Anterior cingulate cortex (tissue), 58 donors: Measurements from ENCODE around the gene CHCHD1.

Source experiments
- DNase-seq, 58 donors: peaks; one replicate each; lab custom pipeline; 2025; lab: John Stamatoyannopoulos, UW

The CHCHD1 gene

GRCh38 chr10:73808021-73808815, 26.4 kb downstream of the CHCHD1 start:
- no peak for DNase-seq

DNA sequence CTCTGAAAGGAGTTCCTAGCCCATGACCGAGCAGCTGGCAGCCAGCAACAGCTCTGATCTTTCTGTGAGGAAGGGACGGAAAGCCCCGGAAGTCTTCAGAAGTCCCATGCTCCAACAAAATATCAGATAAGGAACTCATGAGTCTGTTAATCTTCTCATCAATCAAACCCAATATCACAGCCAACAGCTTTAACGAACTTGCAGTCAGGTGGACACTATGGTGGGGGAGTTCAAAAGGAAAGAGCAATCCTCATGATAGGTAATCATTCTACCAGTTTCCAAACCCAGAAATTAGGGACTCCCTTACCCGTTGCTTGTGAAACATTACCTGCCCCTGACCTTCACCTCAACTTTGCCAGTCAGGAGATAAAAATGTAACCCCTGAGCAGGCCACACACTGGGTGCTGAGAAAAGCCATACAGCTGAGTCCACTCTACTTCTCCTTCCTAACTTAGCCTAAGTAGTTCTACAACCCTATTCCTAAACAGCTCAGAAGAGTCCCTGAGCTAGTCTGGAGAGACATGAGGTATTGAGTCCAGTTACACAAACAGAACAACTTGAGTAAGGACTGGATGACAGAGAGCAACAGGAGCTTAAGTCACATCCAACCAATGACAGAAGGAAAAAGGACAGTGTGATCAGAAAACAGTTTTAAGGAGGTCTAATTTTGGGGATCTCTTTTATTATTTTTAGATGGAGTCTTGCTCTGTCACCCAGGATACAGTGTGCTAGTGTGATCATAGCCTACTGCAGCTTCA, 27.4 kb downstream of the CHCHD1 start:
- DNase-seq, result no peak

GRCh38 chr10:73810358-73810734, 28.5 kb downstream of the CHCHD1 start:
- DNase-seq, result no peak

GRCh38 chr10:73810735-73811465, 29.1 kb downstream of the CHCHD1 start:
- DNase-seq, result peak in 13 of 58 donors; percentile 19 to 57 (median 48)

DNA sequence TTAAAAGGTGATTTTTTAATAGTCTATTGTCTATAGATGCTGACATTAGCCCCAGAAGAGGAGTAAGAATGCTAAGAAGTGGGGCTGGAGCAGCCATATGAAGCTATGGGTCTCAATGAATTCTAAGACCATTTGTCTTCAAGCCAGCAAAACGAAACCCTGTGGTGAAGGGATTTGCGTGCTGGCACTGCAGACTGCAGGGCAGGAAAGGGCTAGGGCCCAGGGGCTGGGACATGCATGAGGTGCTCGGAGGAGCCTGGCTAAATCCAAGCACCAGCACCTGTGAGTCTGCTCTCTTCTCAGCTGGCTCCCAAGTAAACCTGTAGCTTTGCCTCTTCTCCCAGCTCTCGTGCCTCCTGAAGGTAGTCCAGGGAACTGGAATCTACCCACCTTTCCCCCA, 30.8 kb downstream of the CHCHD1 start:
- no peak for DNase-seq

GRCh38 chr10:73813333-73813732, 31.5 kb downstream of the CHCHD1 start:
- no peak for DNase-seq

- no peak for DNase-seq
These were observed 32.5 kb downstream of the CHCHD1 start for GRCh38 chr10:73814276-73814895.

GRCh38 chr10:73814896-73815718, 33.3 kb downstream of the CHCHD1 start:
- DNase-seq, result no peak

DNA sequence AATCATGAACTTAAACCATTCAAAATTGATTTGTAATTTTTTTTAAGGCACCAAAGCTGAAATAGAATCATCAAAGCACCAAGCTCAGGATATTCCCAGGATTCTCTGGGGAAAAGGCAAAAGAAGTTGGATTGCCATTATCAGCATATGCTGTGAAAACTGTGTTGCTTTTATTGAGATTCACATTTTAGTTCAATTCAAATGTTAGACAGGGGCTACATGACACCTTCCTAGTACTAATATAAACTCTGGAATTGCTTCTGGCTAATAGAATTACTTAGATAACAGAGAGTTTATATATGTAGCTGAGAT, 33.8 kb downstream of the CHCHD1 start:
- no peak for DNase-seq

GRCh38 chr10:73816917-73817729, 35.3 kb downstream of the CHCHD1 start:
- DNase-seq, result no peak

DNA sequence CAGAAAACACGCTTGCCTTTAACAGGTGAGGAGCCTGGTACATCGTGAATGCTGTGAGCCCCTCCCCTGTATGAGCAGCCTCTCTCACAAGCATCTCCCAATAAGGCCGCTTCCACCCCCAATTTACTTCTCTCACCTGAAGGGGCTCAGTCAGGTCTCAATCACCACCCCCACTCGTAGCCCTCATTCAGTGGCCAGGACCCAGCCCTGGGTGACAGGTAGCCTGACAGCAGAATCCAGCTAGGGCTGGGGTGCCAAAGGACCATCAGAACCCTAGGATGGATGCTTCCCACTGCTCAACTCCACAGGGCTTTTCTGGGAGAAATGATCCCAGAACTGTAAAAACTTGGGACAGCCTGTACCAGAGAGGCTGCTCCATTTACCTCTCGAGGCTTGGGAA, 36.0 kb downstream of the CHCHD1 start:
- no peak for DNase-seq

DNA sequence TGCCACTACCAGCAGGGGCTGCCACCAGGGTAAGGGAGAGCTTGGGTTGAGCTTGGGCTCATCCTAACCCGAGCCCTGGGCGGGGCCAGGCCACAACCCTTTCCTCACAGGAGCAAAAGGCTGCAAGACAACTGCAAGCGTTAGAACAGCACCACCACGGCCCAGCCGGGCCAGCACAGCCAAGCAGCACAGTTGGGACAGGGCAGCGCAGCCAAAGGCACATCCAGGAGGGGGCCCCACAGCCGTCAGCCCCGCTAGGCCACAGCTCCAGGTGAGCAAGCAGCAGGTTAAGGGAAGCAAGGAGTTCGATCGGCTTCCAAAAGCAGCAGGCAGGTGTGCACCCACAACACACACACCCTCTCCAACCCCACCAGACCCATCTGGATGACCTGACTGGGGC, 36.6 kb downstream of the CHCHD1 start:
- no peak for DNase-seq

- DNase-seq, result no peak
These were observed 37.2 kb downstream of the CHCHD1 start for GRCh38 chr10:73819081-73819480.

- DNase-seq, result peak in 2 of 58 donors; percentile 8 to 12
These were observed 37.8 kb downstream of the CHCHD1 start for GRCh38 chr10:73819513-73820093.

- no peak for DNase-seq
These were observed 41.5 kb downstream of the CHCHD1 start for GRCh38 chr10:73823391-73823790.

DNA sequence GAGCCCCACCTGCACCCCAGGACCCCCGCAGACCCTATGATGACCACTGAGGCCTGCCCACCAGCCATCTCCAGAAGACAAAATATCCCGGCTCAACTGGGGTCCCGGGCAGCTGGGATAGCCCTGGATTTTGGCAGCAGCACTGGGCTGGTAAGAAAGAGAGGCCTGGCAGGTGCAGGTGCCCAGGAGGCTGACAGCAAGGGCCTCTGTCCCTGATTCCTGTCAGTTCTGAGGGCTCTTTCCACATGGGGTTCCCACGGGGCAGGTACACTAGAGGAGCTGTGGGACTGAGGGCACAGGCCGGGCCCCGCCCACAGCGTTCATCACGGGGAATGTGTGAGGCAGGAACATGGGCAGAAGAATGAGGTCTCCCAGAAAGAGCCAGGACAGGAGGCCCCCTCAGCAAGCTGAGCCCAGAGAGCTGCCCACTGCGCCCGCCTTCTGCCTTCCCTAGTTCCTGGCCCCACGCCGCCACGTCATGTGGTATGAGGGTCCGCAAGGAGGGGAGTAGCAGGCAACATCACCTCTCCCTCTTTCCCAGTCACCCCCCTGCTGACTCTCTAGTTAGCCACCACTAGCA, 42.4 kb downstream of the CHCHD1 start:
- no peak for DNase-seq

DNA sequence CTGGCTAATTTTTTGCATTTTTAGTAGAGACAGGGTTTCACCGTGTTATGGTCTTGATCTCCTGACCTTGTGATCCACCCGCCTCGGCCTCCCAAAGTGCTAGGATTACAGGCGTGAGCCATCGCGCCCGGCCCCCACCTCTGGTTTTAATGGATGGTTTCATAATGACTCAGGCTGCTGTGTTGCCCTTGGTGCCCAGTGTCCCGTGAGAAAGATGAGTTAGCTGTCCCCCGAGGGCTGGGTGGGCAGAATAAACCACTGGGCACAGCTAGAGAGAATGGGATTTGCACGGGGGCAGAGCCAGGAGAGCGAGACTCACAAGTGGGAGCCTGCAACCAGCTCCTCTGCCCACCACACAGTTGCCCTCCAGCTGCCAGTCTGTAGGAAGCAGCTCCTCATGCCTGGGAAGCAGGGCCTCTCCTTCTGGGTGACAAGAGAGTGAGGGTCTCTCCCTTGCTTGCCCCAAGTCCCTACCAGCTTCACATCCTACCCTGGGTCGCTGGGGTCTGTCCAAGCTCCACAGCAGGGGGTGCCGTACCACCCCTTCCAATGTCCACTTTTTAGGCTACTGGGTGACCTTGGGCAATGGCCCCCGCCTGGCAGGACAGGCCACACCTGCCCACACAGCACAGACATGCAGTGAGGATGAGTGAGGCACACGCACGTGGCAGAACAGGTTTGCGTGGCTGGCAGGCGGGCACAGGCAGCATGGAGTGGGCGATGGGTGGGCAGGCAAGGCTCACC, 45.7 kb downstream of the CHCHD1 start:
- peak in 1 of 58 donors; percentile 4 for DNase-seq

GRCh38 chr10:73828161-73828560, 46.3 kb downstream of the CHCHD1 start:
- no peak for DNase-seq
